HCT116 (cell line): Measurements from ENCODE around the gene ATOH8.

Experiments used
- EGR1 ChIP-seq: IDR thresholded peaks from 2 replicates; pipeline ENCODE4 v1.6.1; 2012; ENCODE audit warnings: low read depth
- POLR2A ChIP-seq: IDR thresholded peaks from 2 replicates; pipeline ENCODE4 v1.7.0; 2011; ENCODE audit warnings: borderline replicate concordance; ENCODE audit not compliant: insufficient read depth, insufficient read length; ENCODE audit errors: extremely low read depth

- TF ChIP-seq EGR1 (peak; percentile 89), POLR2A (no peak)
These were observed 48.1 kb upstream of the ATOH8 start for GRCh38 chr2:85705680-85706039.
